ENCODE measurements around the gene MTTP.
"Not testable (repeated sequence)": the region's sequence is repeated elsewhere in the genome, so short reads cannot be mapped to it uniquely, and the experiment has no call there.

Gene MTTP

DNA sequence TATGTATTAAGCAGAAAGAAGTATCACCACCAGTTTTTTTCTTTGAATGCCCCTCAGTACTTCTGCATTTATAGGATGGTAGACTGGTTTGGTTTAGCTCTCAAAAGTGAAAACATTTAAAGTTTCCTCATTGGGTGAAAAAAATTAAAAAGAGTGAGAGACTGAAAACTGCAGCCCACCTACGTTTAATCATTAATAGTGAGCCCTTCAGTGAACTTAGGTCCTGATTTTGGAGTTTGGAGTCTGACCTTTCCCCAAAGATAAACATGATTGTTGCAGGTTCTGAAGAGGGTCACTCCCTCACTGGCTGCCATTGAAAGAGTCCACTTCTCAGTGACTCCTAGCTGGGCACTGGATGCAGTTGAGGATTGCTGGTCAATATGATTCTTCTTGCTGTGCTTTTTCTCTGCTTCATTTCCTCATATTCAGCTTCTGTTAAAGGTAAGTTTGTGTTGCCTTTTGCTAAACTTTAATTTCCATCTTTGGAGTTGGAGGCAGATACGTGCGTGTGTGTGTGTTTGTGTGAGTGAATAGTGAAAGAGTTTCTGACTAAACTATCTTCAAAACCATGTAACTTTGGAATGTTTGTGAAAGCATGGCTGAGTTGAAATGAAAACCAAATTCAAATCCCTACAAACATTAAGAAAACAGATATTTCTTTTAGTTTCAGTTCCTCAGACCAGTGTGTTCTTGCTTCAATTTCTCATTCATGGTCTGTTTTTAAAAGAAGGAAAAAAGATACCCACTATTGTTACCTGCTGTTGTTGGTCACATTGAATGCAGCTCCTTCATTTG, at the start of gene MTTP:
TSS of gene MTTP (plus strand) at position 295 of the 795 bp plus-strand sequence. CDS start at position 381, 86 bp downstream.
- no peak for DNase-seq

DNA sequence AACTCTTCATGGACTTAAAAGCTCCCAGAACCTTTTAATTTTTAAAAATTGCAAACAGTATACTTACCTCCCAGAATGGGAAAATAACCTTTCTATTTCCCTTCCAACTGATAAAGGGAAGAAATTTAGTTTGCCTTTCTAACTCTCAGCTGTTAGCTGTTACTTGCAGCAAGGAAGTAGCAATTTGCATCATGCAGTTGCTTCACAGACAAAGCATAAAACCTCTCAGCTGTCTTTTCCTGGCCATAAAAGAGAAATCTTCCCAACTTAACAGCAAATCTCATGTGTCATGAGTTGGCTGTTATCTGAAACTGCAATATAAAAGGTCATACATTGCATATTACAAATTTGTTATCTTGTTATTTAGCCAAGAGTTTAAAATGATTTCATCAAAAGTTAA, 45.4 kb upstream of the MTTP start:
- DNase-seq: no peak

DNA sequence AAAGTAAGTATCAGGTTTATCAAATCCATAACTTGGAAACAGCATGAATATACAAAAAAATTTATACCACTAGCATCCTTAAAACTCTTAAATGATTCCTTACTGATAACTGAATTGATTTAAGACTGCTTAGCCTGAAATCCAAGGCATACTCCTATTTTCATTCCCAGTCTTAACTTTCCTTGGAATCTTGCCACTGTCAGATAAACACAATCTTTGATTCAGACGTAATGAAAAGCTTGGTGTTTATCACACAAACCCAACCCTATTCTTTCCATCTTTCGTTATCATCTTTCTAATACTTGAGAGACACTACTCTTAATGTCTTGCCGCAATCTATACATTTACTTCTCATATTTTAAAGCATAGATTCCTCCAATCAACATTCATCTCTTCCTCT, 44.7 kb upstream of the MTTP start:
- DNase-seq: no peak

DNA sequence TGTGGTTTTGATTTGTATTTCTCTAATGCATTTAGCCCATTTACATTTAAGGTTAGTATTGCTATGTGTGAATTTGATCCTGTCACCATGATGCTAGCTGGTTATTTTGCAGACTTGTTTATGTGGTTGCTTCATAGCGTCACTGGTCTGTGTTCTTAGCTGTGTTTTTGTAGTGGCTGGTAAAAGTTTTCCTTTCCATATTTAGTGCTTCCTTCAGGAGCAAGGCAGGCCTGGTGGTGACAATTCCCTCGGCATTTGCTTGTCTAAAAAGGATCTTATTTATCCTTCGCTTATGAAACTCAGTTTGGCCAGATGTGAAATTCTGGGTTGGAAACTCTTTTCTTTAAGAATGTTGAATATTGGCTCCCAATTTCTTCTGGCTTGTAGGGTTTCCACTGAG, 39.9 kb upstream of the MTTP start:
- not testable (repeated sequence) for DNase-seq

DNA sequence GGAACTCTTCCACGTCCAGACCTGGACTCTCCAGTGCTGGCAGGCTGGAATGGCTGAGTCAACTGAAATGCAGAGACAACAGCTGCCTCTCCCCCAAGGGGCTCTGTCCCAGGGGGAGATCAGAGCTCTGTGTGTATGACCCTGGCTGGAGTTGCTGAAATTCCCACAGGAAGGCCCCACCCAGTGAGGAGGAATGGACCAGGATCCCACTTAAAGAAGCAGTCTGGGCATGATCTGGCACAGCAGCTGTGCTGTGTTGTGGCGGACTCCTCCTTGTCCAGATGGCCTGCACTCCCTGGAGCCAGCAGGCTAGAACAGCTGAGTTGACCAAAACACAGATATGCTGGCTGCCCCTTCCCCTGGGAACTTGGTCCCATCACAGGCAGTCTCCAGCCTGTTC, 38.4 kb upstream of the MTTP start:
- DNase-seq: no peak

DNA sequence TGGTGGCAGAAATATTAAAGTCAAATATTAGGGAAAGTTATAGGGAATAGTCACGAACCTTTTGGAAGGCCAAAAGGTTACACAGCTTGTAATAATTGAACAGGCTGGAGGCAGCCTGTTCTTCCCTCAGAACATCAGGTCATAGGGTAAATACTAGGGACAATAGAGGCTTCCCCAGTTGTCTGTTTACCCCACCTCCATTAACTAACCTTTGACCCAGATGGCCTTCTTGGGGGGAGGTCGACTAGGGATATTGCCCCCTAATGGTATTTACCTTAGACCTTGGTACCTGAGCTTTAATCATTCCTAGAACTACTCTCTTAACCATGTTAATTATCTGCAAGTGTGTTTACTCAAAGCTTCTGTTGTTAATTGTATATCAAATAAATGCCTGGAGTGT, 37.8 kb upstream of the MTTP start:
- DNase-seq: no peak

DNA sequence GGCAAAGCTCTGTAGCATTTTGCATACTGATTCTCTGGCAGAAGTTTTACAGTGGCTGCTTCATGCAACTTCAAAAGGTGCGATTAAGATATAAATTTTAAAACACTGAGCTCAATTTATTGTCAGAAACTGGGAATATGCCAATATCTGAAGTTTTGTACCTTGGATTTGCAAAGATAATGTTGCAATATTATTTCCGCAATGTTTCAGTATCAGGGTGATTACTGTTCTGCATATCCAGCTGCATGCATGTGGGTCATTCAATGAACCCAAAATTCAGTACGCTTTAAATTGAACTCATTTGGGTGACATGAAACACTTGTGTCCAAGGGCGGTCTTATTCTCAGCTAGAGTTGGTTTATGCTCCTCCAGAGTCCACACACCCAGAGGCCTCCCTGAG, 37.0 kb upstream of the MTTP start:
- DNase-seq: no peak

DNA sequence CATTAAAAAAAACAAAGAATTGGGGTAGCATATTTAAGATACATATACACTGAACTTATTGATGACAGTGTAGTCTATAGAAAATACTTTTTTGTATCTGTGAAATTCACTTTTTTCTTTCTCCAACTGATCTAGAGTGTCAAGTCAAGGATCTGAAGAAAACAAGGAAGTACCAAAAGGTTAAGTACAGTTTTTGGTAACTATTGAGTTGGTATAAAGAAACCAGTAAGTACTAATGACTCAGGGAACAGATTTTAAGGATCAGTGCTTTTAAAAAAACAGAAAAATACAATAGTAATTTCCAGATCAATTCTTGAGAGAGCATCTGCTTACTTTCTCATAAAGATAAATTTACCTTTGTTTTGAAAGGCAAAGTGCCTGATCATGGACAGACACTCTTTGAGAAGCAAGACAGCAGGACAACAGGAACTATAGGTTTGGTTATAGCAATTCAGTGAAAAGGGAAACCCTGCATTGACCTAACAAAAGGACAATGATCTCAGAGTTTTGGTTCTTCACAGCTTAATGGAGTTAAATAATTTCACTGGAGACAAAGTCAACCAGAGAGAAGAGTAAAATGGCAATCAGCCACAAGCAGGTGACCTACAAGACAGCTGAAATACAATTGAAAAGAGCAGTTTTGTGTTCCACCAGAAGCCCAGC, 34.2 kb upstream of the MTTP start:
- DNase-seq: no peak

DNA sequence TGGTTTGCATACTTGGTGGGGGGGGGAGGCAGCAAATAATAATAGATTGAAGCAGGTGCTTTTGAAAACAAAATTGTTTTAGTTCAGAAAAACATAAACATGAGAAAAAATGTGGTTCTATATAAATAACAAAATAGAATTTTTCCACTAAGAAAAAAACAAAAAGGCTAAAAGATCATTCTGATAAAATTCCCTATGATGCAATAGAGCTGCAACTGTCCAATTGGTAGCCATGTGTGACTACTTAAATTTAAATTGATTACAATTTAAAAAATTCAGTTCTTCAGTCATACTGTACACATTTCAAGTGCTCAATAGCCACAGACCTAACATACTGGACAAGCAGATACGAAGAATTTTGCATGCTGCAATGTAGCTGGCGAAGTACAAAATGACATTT, 21.8 kb upstream of the MTTP start:
- no peak for DNase-seq

DNA sequence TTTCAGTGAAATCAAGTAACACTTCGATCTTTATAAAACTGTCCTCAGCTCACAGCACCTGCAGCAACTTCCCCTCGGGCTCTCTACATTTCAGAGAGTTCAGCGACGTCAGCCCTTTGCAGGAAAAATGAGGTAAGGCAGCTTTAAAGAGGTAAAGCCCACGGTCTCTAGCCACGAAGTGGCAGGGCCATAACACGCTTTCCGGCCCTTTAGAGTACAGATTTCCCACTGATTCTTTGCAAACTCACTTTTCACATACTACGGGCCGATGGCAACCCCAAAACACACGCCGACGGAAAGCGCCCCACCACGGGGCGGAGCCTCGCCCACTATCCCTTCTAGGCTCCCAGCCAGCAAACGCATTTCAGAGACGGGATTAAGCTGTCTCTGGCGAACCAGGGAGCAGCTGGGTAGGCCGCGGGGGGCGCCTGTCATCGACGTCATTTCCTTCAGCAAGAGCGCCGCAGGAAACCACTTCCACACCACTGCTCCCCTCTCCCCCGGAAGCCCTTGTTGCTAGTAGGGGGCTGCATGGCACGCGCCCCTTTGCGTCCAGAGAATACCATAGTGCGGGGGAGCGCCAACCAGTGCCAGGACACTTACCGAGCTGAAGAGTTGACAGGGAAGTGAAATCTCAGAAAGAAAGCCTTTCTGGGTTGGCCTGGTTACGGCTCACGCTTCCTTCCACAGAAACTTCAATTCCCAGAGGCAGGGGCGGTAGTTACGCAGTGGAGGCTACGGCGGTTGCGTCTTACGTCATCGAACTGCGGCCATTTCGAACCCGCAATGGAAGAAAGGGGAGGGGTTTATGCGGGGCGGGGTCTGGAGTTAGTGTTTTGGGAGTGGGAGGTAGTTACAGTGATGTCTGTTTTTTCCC, 11.1 kb upstream of the MTTP start, which contains the start of gene TRMT10A:
TSS of gene TRMT10A (minus strand) at position 730 of the 877 bp plus-strand sequence. CDS start 4,701 bp downstream, outside the sequence.
- peak; percentile 92 for DNase-seq

DNA sequence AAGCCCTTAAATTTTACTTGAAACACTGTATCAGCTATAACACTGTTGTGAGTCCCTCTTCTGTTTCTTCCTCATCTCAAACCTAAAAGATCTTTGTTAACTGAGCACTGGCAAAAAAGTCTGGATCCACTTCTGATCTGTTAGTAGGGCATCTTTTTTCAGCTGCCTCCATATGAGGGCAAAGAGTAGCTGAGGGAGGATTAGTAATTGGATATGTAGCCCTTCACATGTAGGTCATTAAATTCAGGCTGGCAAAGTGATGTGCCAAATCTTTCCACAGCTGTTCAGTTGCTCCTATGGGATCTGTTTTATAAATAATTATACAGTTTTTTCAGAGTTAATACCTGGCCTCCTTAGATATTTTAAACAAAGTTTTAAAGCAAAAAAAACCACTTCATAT, 9.7 kb upstream of the MTTP start:
- DNase-seq: no peak

DNA sequence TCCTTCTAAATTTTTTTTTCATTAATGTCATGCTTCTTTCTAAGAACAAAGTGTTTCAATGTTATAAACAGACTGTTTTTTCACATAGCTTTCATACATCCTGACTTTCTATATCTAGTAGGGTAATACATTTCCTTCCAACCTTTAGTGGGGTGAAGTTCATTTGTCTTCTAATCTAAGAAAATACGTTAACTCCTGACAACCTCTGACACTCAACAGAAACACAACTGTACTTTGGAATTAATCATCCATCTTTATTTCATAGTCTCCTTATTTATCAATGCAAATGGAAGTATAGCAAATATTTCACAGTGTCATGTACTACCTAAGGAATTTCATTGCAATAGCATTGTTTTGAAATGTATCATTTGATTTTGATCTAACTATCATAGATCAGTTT, 2.7 kb upstream of the MTTP start:
- DNase-seq: no peak

DNA sequence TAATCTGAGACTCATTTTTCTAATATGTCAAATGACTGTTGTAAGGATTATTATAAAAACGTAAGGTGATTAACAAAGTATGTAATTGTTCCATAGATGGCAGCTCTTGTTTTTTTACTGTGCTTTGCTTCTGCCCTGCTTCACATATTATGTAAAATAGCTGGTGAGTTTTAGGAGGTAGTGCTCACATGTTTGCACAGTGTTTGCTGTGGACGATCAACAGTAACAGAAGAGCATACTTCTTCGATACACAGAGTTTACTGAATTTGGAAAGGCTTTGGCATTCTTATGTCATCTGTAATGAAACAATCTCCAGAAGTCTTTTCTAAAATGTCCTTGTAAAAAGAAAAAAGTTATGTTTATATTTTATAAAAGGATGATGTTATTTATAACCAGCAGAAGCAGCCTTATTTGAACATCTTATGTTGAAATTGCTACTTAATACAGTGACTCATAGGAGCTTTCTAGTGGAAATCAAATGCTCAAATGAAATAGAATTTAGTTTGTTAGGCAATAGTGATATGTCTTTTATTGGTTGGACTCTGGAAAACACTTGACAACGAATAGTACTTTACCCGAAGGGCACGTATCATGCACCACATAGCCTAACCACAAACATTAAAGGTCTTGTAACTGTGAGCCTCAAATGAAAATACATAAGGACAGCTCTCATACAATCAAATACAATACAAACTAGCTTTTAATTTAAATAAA, 1.9 kb upstream of the MTTP start:
- no peak for DNase-seq

DNA sequence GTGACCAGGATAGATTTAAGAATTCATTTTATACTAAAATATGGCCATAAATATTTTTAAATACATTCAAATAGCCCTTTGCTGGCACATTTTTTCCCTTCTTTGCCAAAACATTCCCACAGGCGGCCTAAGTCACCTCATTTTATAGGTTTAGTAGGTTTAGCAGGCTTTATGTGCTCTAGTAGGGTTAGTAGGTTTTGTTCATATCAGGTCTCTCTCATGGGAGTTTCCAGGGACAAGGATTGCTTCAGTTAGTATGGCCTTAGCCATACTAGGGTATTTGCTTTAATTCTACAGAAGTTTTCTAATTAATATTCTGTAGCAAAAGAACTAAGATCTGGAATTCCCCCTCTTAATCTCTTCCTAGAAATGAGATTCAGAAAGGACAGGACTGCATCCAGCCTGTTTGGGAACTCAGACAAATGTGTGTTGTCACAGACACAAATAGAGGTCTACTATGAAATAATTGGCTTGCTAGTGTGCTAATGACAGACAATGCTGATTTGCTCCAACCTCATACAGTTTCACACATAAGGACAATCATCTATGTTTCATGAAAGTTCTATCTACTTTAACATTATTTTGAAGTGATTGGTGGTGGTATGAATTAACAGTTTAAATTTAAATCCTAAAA, 772 bp upstream of the MTTP start:
- DNase-seq: no peak

DNA sequence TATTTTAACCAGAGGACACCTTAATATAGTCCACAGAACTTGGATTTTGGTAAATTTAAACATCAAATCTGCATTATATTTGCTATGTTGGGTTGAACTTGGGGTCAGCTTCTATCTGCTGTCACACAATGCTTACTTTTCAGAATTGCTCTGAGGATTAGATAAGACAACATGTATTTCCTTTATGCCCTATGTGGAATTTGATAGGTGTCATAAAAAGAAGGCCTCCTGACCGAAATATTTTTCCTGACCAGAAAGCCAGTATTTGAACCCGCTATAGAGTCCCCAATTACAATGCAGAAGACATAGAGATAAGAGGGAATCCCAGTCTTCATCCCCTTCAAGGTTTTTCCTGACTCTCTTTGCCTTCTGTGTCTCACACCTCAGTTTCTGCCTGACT, 4.1 kb downstream of the MTTP start:
- no peak for DNase-seq

DNA sequence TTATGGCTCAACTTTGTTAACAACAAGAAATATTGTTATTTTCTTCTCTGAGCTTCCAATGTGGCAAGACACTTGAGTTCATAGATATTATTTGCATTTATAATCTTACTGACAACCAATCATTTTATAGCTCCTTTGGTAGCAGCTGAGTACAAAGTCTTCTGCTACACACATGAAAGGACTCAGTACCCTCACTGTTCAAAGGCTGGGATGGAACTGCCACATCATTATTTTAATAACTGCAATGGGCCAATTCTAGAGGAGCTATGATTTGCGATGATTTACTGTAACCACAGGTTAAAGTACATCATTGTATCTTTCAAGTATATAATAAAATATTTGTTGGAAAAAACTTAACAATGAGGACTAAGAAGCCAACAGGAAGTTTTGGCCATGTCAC, 10.9 kb downstream of the MTTP start:
- no peak for DNase-seq

DNA sequence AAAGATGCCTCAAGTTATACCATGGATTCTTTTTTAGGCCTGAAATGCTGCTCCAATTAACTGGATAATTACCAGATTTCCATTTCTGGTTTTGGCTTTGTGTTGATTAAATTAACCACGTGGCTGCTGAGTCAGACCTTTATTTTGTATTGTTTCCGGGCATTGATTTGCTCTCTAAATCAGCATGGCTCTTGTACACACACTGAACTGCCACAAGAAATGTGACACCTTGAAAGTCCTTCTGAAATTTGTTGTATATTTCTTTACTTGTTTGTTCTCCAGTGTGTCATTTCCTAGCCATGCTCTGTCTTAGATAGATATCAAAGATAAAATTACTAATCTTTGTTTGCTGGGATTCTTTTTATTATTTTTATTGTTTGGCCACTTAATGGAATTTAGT, 11.7 kb downstream of the MTTP start:
- no peak for DNase-seq

DNA sequence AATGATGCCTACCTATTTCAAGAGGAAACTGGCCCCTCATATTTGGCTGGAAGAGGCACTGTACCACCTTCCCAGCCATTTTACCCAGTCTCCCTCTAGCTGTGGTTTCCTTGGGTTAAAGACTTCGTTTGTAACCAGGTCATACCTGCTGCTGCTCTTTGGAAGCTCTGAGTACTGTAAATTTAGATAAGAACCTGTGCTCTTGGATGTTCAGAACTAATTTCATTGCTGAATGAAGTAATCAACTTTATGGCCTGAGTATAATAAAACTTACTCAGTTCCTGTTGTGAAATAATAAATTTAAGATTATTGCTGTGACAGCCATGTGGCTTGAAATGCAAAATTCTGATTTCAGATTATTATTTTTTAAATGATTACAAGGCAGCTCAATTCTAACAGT, 12.2 kb downstream of the MTTP start:
- no peak for DNase-seq

DNA sequence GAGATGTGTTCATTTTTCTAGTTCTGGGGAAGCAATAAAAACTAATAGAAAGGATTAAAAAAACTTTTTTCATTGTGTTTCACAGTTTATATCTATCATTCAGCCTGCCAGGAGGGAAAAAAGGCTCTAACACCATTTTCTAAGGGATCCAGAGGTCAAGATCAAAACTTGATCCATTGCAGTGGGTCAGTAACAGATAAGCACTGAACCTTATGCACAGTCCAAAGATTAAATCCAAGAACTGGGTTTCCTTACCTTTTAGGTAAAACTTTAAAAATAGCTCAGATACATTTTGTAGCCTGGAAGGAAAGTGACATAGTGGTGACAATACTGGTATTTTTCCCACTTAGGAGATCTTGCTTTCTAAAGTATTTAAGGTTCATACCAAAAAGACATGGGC, 12.7 kb downstream of the MTTP start:
- DNase-seq: no peak

DNA sequence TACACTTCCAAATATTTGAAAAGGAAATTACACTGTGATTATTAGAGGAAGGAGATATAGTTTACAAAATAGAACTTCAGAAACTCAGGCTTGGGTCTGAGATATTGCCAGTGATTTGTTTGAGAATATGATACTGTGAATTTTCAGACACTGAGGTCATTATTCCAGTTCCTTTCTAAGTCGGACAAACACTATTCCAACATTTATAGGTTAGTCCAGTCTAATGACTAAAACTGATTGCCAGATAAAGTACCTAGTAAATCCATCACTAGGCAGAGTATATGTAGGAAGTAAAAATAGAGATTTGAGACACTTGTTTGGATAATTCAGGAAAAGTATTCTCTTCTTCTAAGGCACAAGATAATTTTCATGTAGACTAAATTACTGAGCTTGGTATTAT, 13.2 kb downstream of the MTTP start:
- no peak for DNase-seq

DNA sequence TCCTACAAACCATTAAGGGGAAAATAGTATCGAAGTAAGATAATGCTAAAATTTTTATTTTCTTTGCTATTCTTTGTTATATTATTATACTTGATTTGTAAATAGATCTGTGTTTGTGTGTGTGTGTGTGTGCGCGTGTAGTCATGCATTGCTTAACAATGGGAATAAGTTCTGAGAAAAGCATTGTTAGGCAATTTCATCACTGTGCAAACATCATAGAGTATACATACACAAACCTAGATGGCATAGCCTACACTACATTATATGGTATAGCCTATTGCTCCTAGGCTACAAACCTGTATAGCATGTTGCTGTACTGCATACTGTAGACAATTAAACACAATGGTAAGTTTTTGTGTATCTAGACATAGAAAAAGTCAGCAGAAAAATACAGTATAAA, 17.1 kb downstream of the MTTP start:
- no peak for DNase-seq

Measured in NCI-H2029 treated with DMSO at 0.1 percent for 48 hours (cell line).